SK-N-SH (cell line): ENCODE measurements around the gene SSR3. TPM values are rescaled to one million over a fixed set of nuclear protein-coding genes. Genes with fewer than 3 reads are reported as not detected.

Experiments
- CTCF ChIA-PET: fragments of 300-600, 350-600 bp; formaldehyde crosslinking; extraction: SDS; loops from one replicate; lab custom pipeline; 2021; lab: Yijun Ruan, JAX
- POLR2A ChIA-PET: fragments of 350-600 bp; sonication (Branson Sonifier 250); formaldehyde crosslinking; extraction: SDS; loops from one replicate; lab custom pipeline; 2020; ENCODE audit warnings: antibody characterized with exemption, inconsistent platforms; lab: Yijun Ruan, JAX
- DNase-seq: peaks from one replicate; pipeline ENCODE4 v3.0.0; 2012
- H2AFZ ChIP-seq: fragments of 200-600 bp; sonication (generic); 2 replicates; pipeline ENCODE4 v1.8.1; 2016; ENCODE audit warnings: antibody characterized with exemption, mild to moderate bottlenecking, low read depth
- H3F3A ChIP-seq: fragments of 200-600 bp; sonication (generic); replicated peaks from 2 replicates; pipeline ENCODE3; 2016; ENCODE audit warnings: antibody characterized with exemption, mild to moderate bottlenecking; ENCODE audit not compliant: insufficient read depth
- H3K27ac ChIP-seq, 2 experiments: fragments of 200-500 bp in 1 of 2; fragments of 200-600 bp in 1 of 2; sonication (Bioruptor generic) in 1 of 2; sonication (generic), shearing (Covaris generic) in 1 of 2; 2 replicates each; pipeline versions ENCODE4 v1.5.1 to v1.6.1; 2014 to 2016; ENCODE audit warnings: low read depth in 2 of 2, inconsistent platforms in 1 of 2, low read length in 1 of 2, mild to moderate bottlenecking in 1 of 2, mixed read lengths in 1 of 2
- H3K27me3 ChIP-seq: fragments of 200-600 bp; sonication (generic), shearing (Covaris generic); 2 replicates; pipeline ENCODE4 v1.6.1; 2016; ENCODE audit warnings: mixed run types; ENCODE audit not compliant: insufficient read depth
- H3K36me3 ChIP-seq, 2 experiments: fragments of 200-500 bp in 1 of 2; fragments of 200-600 bp in 1 of 2; sonication (Bioruptor generic) in 1 of 2; sonication (generic) in 1 of 2; replicated peaks in 1 of 2; 2 replicates each; pipeline versions ENCODE3 to v1.5.1; 2014 to 2016; ENCODE audit warnings: low read length in 1 of 2, mild to moderate bottlenecking in 1 of 2; ENCODE audit not compliant: insufficient read depth in 2 of 2, control insufficient read depth in 1 of 2
- H3K4me1 ChIP-seq, 2 experiments: fragments of 200-500 bp in 1 of 2; fragments of 200-600 bp in 1 of 2; sonication (Bioruptor generic) in 1 of 2; sonication (generic), shearing (Covaris generic) in 1 of 2; 2 replicates each; pipeline versions ENCODE4 v1.5.1 to v1.6.1; 2014 to 2016; ENCODE audit warnings: low read depth in 1 of 2, low read length in 1 of 2, mixed run types in 1 of 2; ENCODE audit not compliant: insufficient read depth in 2 of 2, control insufficient read depth in 1 of 2
- H3K4me2 ChIP-seq: fragments of 200-600 bp; sonication (generic), shearing (Covaris generic); 2 replicates; pipeline ENCODE4 v1.6.1; 2017; ENCODE audit warnings: mixed run types
- H3K4me3 ChIP-seq, 2 experiments: fragments of 200-500 bp in 1 of 2; fragments of 200-600 bp in 1 of 2; sonication (Bioruptor generic) in 1 of 2; sonication (generic), shearing (Covaris generic) in 1 of 2; 2 replicates each; pipeline versions ENCODE4 v1.5.1 to v1.8.1; 2014 to 2016; ENCODE audit warnings: low read depth in 2 of 2, inconsistent platforms in 1 of 2, low read length in 1 of 2, mild to moderate bottlenecking in 1 of 2, mixed read lengths in 1 of 2, moderate library complexity in 1 of 2
- H3K79me2 ChIP-seq: fragments of 200-600 bp; sonication (generic); 2 replicates; pipeline ENCODE4 v1.8.1; 2017; ENCODE audit warnings: mild to moderate bottlenecking; ENCODE audit not compliant: insufficient read depth
- H3K9ac ChIP-seq: fragments of 200-600 bp; sonication (generic); 2 replicates; pipeline ENCODE4 v1.6.1; 2017; ENCODE audit warnings: mixed run types
- H3K9me2 ChIP-seq: fragments of 200-600 bp; sonication (generic); 2 replicates; pipeline ENCODE4 v1.6.1; 2017; ENCODE audit warnings: mixed run types
- H3K9me3 ChIP-seq: fragments of 200-600 bp; sonication (generic); 2 replicates; pipeline ENCODE4 v1.6.1; 2017; ENCODE audit warnings: mixed run types, mild to moderate bottlenecking, moderate library complexity
- H4K20me1 ChIP-seq: fragments of 200-600 bp; sonication (generic); 2 replicates; pipeline ENCODE4 v1.6.1; 2017; ENCODE audit warnings: mild to moderate bottlenecking, mixed run types; ENCODE audit not compliant: insufficient read depth
- CTCF ChIP-seq: fragments of 200-600 bp; sonication (generic); IDR thresholded peaks from 2 replicates; pipeline ENCODE4 v1.6.1; 2017; ENCODE audit warnings: antibody characterized with exemption, mild to moderate bottlenecking, moderate library complexity
- ELF1 ChIP-seq: IDR thresholded peaks from 2 replicates; pipeline ENCODE4 v1.4.0; 2012
- EP300 ChIP-seq, 2 experiments: IDR thresholded peaks; 2 replicates each; pipeline versions ENCODE4 v1.4.0 to v1.6.1; 2012; ENCODE audit warnings: borderline replicate concordance in 1 of 2, low read depth in 1 of 2, low read length in 1 of 2
- FOXM1 ChIP-seq: IDR thresholded peaks from 2 replicates; pipeline ENCODE4 v1.4.0; 2012; ENCODE audit warnings: low read depth, mild to moderate bottlenecking
- MEF2A ChIP-seq: IDR thresholded peaks from 2 replicates; pipeline ENCODE4 v1.4.0; 2012; ENCODE audit warnings: low read depth, borderline replicate concordance
- POLR2AphosphoS5 ChIP-seq: IDR thresholded peaks from 2 replicates; pipeline ENCODE4 v1.6.1; 2012; ENCODE audit warnings: low read depth, low read length
- RAD21 ChIP-seq: IDR thresholded peaks from 2 replicates; pipeline ENCODE4 v1.6.1; 2012; ENCODE audit warnings: mild to moderate bottlenecking, low read length
- REST ChIP-seq: IDR thresholded peaks from 2 replicates; pipeline ENCODE4 v1.6.1; 2012; ENCODE audit warnings: mild to moderate bottlenecking, low read depth, low read length, moderate library complexity
- SIN3A ChIP-seq: IDR thresholded peaks from 2 replicates; pipeline ENCODE4 v1.6.1; 2012; ENCODE audit warnings: low read depth, mild to moderate bottlenecking, low read length, moderate library complexity, borderline replicate concordance
- TCF12 ChIP-seq: IDR thresholded peaks from 2 replicates; pipeline ENCODE4 v1.4.0; 2012
- TEAD4 ChIP-seq: IDR thresholded peaks from 2 replicates; pipeline ENCODE4 v1.4.0; 2012; ENCODE audit warnings: mild to moderate bottlenecking, borderline replicate concordance; ENCODE audit not compliant: insufficient read depth
- USF1 ChIP-seq: IDR thresholded peaks from 2 replicates; pipeline ENCODE4 v1.4.0; 2012; ENCODE audit warnings: low read depth, borderline replicate concordance
- WGBS: methylation state at CpG from one replicate; pipeline ENCODE4 v1.1.6; 2017; ENCODE audit warnings: low lambda C conversion rate; 5-methylcytosine and 5-hydroxymethylcytosine counted together
- polyA plus RNA-seq, 3 experiments: library from polyadenylated mRNA; depleted of rRNA; stranded (reverse); fragments of >200 nt; gene quantifications; 2 replicates each; pipeline ENCODE4 v1.2.3, GENCODE V29; 2012
- TF ChIP-seq, protein P1 (sequence below): IDR thresholded peaks from 2 replicates; pipeline ENCODE4 v1.4.0; 2012; ENCODE audit warnings: low read depth

SSR3 gene
- polyA plus RNA-seq, 1 of the 3 experiments (the other 2 are of a cell fraction): 61.7 TPM

DNA sequence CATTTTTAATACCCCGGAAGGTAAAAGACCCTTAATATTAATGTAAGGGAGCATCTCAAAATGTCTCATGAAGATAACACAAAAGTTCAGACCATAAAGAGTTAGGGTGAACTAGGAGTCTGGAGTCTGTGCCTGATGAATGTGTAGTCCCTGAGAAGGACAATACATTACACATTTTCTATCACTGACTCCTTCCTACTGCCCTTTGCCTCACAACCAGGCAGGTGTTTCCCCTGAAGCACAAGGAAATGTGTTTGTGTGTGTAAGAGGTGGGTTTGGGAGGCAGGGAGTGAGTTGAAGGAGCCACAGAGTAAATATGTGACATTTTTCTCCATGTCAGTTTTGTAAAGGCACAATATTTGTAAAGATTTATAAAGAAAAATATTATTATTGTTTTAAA is 59.1 kb downstream of the SSR3 start:
- Histone ChIP-seq H3K9ac (no peak overlapping the region), H3K9me2 (no peaks in the 10 kb centered on the region), H3K4me3 (no peak overlapping the region), H3K9me3 (no peaks in the 10 kb centered on the region), H3K4me1 (peaks cover 3 to 17% of the 10 kb centered on the region in 2 experiments; a peak in 3 of 4 replicates), H4K20me1 (no peaks in the 10 kb centered on the region), H2AFZ (no peak overlapping the region), H3K36me3 (peaks cover 3 to 64% of the 10 kb centered on the region in 2 experiments), H3K79me2 (0 out of 2 replicates have a peak, but pooled peaks cover 4% of the 10 kb centered on the region), H3K27me3 (no peaks in the 10 kb centered on the region), H3K27ac (peak overlapping the region in 1 of 2 experiments; percentile 92; a peak in 2 of 4 replicates), H3K4me2 (no peak overlapping the region), H3F3A (peaks cover 59% of the 10 kb centered on the region)
- TF ChIP-seq EP300 (IDR thresholded peaks at IDR 0.05; ENCODE audit: borderline replicate concordance in 1 of 2, low read depth in 1 of 2, low read length in 1 of 2) (no peak), REST (no peak), SIN3A (no peak), TEAD4 (no peak), RAD21 (no peak), FOXM1 (no peak), CTCF (no peak), POLR2AphosphoS5 (no peak)
- CTCF ChIA-PET: interaction anchor here (3.1 kb wide), 1 partner anchor 14 kb away, joined by 9 read pairs; no protein-coding TSS in a partner anchor
- 91% methylated on average over 1 of the region's 1 CpG for WGBS
- POLR2A ChIA-PET: no interaction called here
- DNase-seq: no peak

GRCh38 chr3:156493887-156494286 is 61.0 kb downstream of the SSR3 start:
- Histone ChIP-seq H3K27me3 (no peaks in the 10 kb centered on the region), H3K27ac (peak overlapping the region in 1 of 2 experiments; percentile 88; a peak in 2 of 4 replicates)
- no peak for TF ChIP-seq ELF1
- no peak for TF ChIP-seq TCF12
- no peak for TF ChIP-seq USF1
- TF ChIP-seq, protein P1, sequence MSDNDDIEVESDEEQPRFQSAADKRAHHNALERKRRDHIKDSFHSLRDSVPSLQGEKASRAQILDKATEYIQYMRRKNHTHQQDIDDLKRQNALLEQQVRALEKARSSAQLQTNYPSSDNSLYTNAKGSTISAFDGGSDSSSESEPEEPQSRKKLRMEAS: no peak
- no peak for TF ChIP-seq MEF2A
- TF ChIP-seq REST: no peak
- TF ChIP-seq, all 33 proteins: peak for 0
- ChIA-PET CTCF (interaction anchor here (1.1 to 1.7 kb wide), 2 partner anchors 15 to 342 kb away, joined by 5 to 6 read pairs; no protein-coding TSS in a partner anchor), POLR2A (no interaction called here)
- WGBS: 84% methylated on average over 3 of the region's 3 CpGs
- DNase-seq: no peak
- no peak overlapping the region for H3K4me3 ChIP-seq
- no peaks in the 10 kb centered on the region for H3K9me3 ChIP-seq
- H2AFZ ChIP-seq: no peak overlapping the region
- H3K4me1 ChIP-seq: peaks cover 3 to 22% of the 10 kb centered on the region in 2 experiments; a peak in 3 of 4 replicates
- 0 out of 2 replicates have a peak, but pooled peaks cover 4% of the 10 kb centered on the region for H3K79me2 ChIP-seq
- peaks cover 0 to 52% of the 10 kb centered on the region in 2 experiments for H3K36me3 ChIP-seq
- H3K9me2 ChIP-seq: no peaks in the 10 kb centered on the region
- H3K9ac ChIP-seq: no peak overlapping the region
- H3K4me2 ChIP-seq: no peak overlapping the region
- no peaks in the 10 kb centered on the region for H4K20me1 ChIP-seq
- H3F3A ChIP-seq: peaks cover 60% of the 10 kb centered on the region
